SU-DHL-6 (cell line): ENCODE results near the gene MIXL1.

Source experiments
- EZH2phosphoT487 ChIP-seq: fragments of 200-600 bp; sonication (generic), shearing (Covaris generic); conservative IDR thresholded peaks from 2 replicates; pipeline ENCODE4 v1.6.1; 2018; ENCODE audit warnings: mild to moderate bottlenecking, antibody characterized with exemption, low read length, moderate library complexity, mixed read lengths
- TF ChIP-seq, protein P1 (sequence below): fragments of 200-600 bp; sonication (generic); IDR thresholded peaks from one replicate; pipeline ENCODE4 v1.5.1; 2017; ENCODE audit warnings: antibody characterized with exemption, mild to moderate bottlenecking, low read length, moderate library complexity; ENCODE audit not compliant: insufficient read depth, poor library complexity, severe bottlenecking

- TF ChIP-seq, protein P1, sequence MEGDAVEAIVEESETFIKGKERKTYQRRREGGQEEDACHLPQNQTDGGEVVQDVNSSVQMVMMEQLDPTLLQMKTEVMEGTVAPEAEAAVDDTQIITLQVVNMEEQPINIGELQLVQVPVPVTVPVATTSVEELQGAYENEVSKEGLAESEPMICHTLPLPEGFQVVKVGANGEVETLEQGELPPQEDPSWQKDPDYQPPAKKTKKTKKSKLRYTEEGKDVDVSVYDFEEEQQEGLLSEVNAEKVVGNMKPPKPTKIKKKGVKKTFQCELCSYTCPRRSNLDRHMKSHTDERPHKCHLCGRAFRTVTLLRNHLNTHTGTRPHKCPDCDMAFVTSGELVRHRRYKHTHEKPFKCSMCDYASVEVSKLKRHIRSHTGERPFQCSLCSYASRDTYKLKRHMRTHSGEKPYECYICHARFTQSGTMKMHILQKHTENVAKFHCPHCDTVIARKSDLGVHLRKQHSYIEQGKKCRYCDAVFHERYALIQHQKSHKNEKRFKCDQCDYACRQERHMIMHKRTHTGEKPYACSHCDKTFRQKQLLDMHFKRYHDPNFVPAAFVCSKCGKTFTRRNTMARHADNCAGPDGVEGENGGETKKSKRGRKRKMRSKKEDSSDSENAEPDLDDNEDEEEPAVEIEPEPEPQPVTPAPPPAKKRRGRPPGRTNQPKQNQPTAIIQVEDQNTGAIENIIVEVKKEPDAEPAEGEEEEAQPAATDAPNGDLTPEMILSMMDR = no peak
- no peak for TF ChIP-seq EZH2phosphoT487
Observed at GRCh38 chr1:226239421-226239820, 16.0 kb downstream of the MIXL1 start.
